MM.1S (cell line): ENCODE measurements around the gene KCNQ1.

Source experiments
- DNase-seq: peaks from one replicate; pipeline ENCODE4 v3.0.0-alpha.2; 2015
- H2AFZ ChIP-seq: fragments of 300-600 bp; sonication (generic); 2 replicates; pipeline ENCODE4 v1.6.0; 2016; ENCODE audit warnings: antibody characterized with exemption, low read length
- H3F3A ChIP-seq: fragments of 300-600 bp; sonication (generic); 2 replicates; pipeline ENCODE4 v1.6.1; 2016; ENCODE audit warnings: mild to moderate bottlenecking, antibody characterized with exemption, low read length, moderate library complexity, mixed read lengths; ENCODE audit not compliant: insufficient read depth
- H3K27ac ChIP-seq: fragments of 300-600 bp; sonication (generic); 2 replicates; pipeline ENCODE4 v1.5.1; 2016; ENCODE audit warnings: mild to moderate bottlenecking, low read length
- H3K27me3 ChIP-seq: fragments of 300-600 bp; sonication (generic); replicated peaks from 2 replicates; pipeline ENCODE4 v1.6.0; 2016; ENCODE audit warnings: low read length; ENCODE audit not compliant: insufficient read depth
- H3K36me3 ChIP-seq: fragments of 300-600 bp; sonication (generic); replicated peaks from 2 replicates; pipeline ENCODE4 v1.6.1; 2016; ENCODE audit warnings: mild to moderate bottlenecking, low read length, mixed read lengths; ENCODE audit not compliant: insufficient read depth
- H3K4me1 ChIP-seq: fragments of 300-600 bp; sonication (generic); 2 replicates; pipeline ENCODE4 v1.6.1; 2016; ENCODE audit warnings: low read length, mixed read lengths
- H3K4me2 ChIP-seq: fragments of 300-600 bp; sonication (generic); 2 replicates; pipeline ENCODE4 v1.6.0; 2016; ENCODE audit warnings: low read depth, low read length
- H3K4me3 ChIP-seq: fragments of 300-600 bp; sonication (generic); 2 replicates; pipeline ENCODE4 v1.5.1; 2016; ENCODE audit warnings: low read length, mixed read lengths
- H3K79me2 ChIP-seq: fragments of 300-600 bp; sonication (generic); 2 replicates; pipeline ENCODE4 v1.6.1; 2016; ENCODE audit warnings: mixed run types, low read length, mixed read lengths
- H3K9ac ChIP-seq: fragments of 300-600 bp; sonication (generic); 2 replicates; pipeline ENCODE4 v1.6.1; 2016; ENCODE audit warnings: low read length, mixed read lengths
- H3K9me2 ChIP-seq: fragments of 300-600 bp; sonication (generic); replicated peaks from 2 replicates; pipeline ENCODE4 v1.6.1; 2016; ENCODE audit warnings: mild to moderate bottlenecking, low read length, mixed read lengths; ENCODE audit not compliant: insufficient read depth
- H3K9me3 ChIP-seq: fragments of 300-600 bp; sonication (generic); replicated peaks from 2 replicates; pipeline ENCODE4 v1.6.1; 2016; ENCODE audit warnings: mild to moderate bottlenecking, low read length, mixed read lengths; ENCODE audit not compliant: insufficient read depth
- H4K20me1 ChIP-seq: fragments of 300-600 bp; sonication (generic); 2 replicates; pipeline ENCODE4 v1.6.1; 2016; ENCODE audit warnings: mild to moderate bottlenecking, low read length, moderate library complexity, mixed read lengths; ENCODE audit not compliant: insufficient read depth
- EZH2 ChIP-seq: fragments of 300-600 bp; sonication (generic); optimal IDR thresholded peaks from 2 replicates; pipeline ENCODE3; 2017; ENCODE audit warnings: low read depth, mild to moderate bottlenecking, antibody characterized with exemption, low read length, mixed read lengths
- EZH2phosphoT487 ChIP-seq: fragments of 300-600 bp; sonication (generic); IDR thresholded peaks from 2 replicates; pipeline ENCODE4 v1.6.1; 2018; ENCODE audit warnings: antibody characterized with exemption, low read length
- TF ChIP-seq, protein P1 (sequence below): fragments of 300-600 bp; sonication (generic); IDR thresholded peaks from 2 replicates; pipeline ENCODE4 v1.5.1; 2016; ENCODE audit warnings: antibody characterized with exemption, low read length, mixed read lengths

KCNQ1 gene

GRCh38 chr11:2729841-2730240 is 285.0 kb downstream of the KCNQ1 start:
- Histone ChIP-seq H3K9me2 (no peaks in the 10 kb centered on the region), H3K36me3 (no peaks in the 10 kb centered on the region), H3K9ac (no peak overlapping the region), H2AFZ (no peak overlapping the region), H3K4me3 (no peak overlapping the region), H3K27ac (no peak overlapping the region), H3K4me2 (no peak overlapping the region), H3K9me3 (no peaks in the 10 kb centered on the region), H4K20me1 (no peaks in the 10 kb centered on the region), H3F3A (no peaks in the 10 kb centered on the region), H3K79me2 (no peaks in the 10 kb centered on the region), H3K4me1 (no peaks in the 10 kb centered on the region), H3K27me3 (no peaks in the 10 kb centered on the region)
- no peak for DNase-seq
- no peak for TF ChIP-seq EZH2
- no peak for TF ChIP-seq EZH2phosphoT487
- TF ChIP-seq, protein P1, sequence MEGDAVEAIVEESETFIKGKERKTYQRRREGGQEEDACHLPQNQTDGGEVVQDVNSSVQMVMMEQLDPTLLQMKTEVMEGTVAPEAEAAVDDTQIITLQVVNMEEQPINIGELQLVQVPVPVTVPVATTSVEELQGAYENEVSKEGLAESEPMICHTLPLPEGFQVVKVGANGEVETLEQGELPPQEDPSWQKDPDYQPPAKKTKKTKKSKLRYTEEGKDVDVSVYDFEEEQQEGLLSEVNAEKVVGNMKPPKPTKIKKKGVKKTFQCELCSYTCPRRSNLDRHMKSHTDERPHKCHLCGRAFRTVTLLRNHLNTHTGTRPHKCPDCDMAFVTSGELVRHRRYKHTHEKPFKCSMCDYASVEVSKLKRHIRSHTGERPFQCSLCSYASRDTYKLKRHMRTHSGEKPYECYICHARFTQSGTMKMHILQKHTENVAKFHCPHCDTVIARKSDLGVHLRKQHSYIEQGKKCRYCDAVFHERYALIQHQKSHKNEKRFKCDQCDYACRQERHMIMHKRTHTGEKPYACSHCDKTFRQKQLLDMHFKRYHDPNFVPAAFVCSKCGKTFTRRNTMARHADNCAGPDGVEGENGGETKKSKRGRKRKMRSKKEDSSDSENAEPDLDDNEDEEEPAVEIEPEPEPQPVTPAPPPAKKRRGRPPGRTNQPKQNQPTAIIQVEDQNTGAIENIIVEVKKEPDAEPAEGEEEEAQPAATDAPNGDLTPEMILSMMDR = no peak

DNA sequence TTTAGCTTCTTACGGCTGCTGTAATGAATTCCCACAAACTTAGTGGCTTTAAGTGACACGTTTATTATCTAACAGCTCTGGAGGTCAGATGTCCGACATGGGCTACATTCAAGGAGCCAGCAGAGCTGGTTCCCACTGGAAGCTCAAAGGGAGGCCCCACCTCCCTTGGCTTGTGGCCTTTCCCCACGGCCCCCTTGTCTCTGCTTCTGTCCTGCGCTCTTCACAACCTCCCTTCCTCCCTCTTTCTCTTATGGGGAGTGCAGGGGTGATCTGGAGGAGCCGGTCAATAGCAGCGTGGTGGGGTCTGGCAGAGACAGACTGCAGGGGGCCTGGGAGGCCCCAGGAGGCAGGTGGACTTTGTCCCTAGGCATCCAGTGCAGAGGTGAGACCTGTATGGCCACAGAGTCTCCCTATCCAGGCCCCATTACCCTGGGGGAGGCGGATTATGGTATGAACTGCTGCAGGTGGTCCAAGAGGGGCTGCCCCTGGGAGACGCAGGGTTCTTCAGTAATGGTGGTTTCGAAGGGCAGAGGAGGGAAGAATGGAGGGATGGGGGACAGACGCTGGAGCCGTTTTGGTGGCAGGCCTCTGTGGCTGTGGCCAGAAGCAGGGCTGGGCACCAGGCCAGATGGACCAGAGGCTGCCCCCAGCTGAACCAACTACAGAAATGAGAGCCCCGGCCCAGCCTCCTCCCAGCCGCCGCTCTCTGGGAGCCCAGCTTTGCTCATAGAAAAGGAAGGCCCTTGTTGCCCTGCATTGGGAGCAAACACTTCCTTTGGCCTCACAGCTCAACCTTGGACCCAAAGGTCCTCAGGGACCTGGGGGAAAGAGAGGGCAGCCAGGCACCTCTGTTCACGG is 285.7 kb downstream of the KCNQ1 start:
- no peaks in the 10 kb centered on the region for H4K20me1 ChIP-seq
- H3K27ac ChIP-seq = no peak overlapping the region
- TF ChIP-seq EZH2 (no peak), EZH2phosphoT487 (no peak)
- TF ChIP-seq, protein P1 = no peak
- no peaks in the 10 kb centered on the region for H3K36me3 ChIP-seq
- no peak overlapping the region for H3K4me3 ChIP-seq
- H3K4me1 ChIP-seq = no peaks in the 10 kb centered on the region
- no peaks in the 10 kb centered on the region for H3F3A ChIP-seq
- no peak overlapping the region for H3K4me2 ChIP-seq
- DNase-seq = no peak
- no peaks in the 10 kb centered on the region for H3K9me2 ChIP-seq
- H3K27me3 ChIP-seq = no peaks in the 10 kb centered on the region
- no peak overlapping the region for H2AFZ ChIP-seq
- no peaks in the 10 kb centered on the region for H3K79me2 ChIP-seq
- no peak overlapping the region for H3K9ac ChIP-seq
- H3K9me3 ChIP-seq = no peaks in the 10 kb centered on the region

DNA sequence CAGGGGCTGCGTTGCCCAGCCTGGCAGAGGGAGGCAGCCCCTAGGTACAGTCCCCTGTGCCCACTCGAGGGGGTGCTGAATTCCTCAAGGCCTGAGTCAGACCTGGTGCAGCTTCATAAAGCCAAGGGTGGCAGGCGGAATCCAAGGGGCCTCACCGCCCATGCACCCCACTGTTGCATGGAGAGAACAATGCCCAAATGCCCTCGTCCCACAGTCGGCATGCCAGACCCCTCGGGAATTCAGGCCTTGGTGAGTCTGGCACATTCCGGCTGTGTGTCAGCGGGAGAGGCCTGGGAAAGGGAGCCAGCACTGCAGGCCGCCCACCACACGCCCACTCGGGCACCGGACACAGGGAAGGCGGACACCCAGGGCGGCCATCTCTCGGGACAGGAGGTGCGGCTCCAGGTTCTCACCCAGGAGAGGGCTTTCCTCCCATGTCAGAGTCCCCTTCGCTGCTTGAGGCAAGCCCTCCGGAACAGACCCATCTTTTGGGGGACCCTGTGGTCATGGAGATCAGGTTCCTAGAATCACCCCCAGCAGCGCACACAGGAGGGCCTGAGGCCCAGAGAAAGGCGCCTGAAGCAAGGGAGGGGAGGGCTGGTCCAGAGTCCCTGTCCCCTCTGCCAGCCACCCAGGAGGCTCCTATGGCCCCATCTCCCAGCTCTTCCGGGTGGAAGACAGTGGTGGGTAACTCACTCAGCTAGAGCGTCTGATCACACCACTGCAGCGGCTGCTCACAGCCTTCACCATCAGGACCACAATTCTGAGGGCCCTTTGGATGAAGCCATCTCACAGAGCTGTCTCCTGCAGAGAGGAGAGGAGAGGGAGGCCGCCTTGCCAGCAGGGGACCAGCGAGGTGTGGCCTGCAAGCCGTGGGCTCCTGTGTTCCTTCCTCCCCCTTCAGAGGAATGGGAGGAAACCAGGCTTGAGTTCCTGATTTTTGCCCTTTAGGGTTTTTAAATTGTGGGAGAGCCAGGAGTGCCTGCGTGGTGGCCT is 286.6 kb downstream of the KCNQ1 start:
- TF ChIP-seq EZH2 (no peak), EZH2phosphoT487 (no peak)
- TF ChIP-seq, protein P1 = no peak
- no peaks in the 10 kb centered on the region for H4K20me1 ChIP-seq
- H3K9me2 ChIP-seq = no peaks in the 10 kb centered on the region
- H3F3A ChIP-seq = no peaks in the 10 kb centered on the region
- DNase-seq = no peak
- H3K36me3 ChIP-seq = no peaks in the 10 kb centered on the region
- no peaks in the 10 kb centered on the region for H3K27me3 ChIP-seq
- H3K4me1 ChIP-seq = no peaks in the 10 kb centered on the region
- H3K79me2 ChIP-seq = no peaks in the 10 kb centered on the region
- H3K4me3 ChIP-seq = no peak overlapping the region
- no peak overlapping the region for H2AFZ ChIP-seq
- no peak overlapping the region for H3K27ac ChIP-seq
- H3K9ac ChIP-seq = no peak overlapping the region
- H3K9me3 ChIP-seq = no peaks in the 10 kb centered on the region
- no peak overlapping the region for H3K4me2 ChIP-seq
